Measurements from ENCODE around the gene HNRNPF. TPM values are rescaled to one million over a fixed set of nuclear protein-coding genes. Genes with fewer than 3 reads are reported as not detected.

Gene HNRNPF
- total RNA-seq, 6 donors from 2014 or later = 80.7 to 225 (median 177) TPM

GRCh38 chr10:43390759-43391158 is 18.2 kb downstream of the HNRNPF start:
- ATAC-seq (ENCODE audit: low FRiP score in 2 of 2) (peak in 1 of 2 donors; percentile 55), DNase-seq (no peak)
- peaks cover 53 to 89% (median 85%) of the 10 kb centered on the region in 4 donors for H3K36me3 ChIP-seq

GRCh38 chr10:43390333-43390732 is 18.7 kb downstream of the HNRNPF start:
- no peak overlapping the region for H3K4me3 ChIP-seq
- no peaks in the 10 kb centered on the region for H3K27me3 ChIP-seq
- no peaks in the 10 kb centered on the region for H3K9me3 ChIP-seq
- WGBS, 2 donors = 79 to 90% methylated on average over 5 of the region's 5 CpGs
- DNase-seq (no peak), ATAC-seq (ENCODE audit: low FRiP score in 2 of 2) (no peak)
- no peak overlapping the region for H3K27ac ChIP-seq
- H3K4me1 ChIP-seq = peaks cover 11 to 53% (median 27%) of the 10 kb centered on the region in 4 donors
- TF ChIP-seq POLR2A (IDR thresholded peaks at IDR 0.05) (no peak), POLR2AphosphoS5 (IDR thresholded peaks at IDR 0.05) (no peak), EP300 (IDR thresholded peaks at IDR 0.05) (no peak), CTCF (IDR thresholded peaks at IDR 0.05) (no peak)
- H3K36me3 ChIP-seq = peaks cover 53 to 93% (median 87%) of the 10 kb centered on the region in 4 donors

More at GRCh38 chr10:43390759-43391158, 18.2 kb downstream of the HNRNPF start:
- Histone ChIP-seq H3K27ac (no peak overlapping the region), H3K9me3 (no peaks in the 10 kb centered on the region), H3K4me1 (peaks cover 16 to 58% (median 31%) of the 10 kb centered on the region in 4 donors), H3K27me3 (no peaks in the 10 kb centered on the region), H3K4me3 (no peak overlapping the region)
- peak in 4 of 6 experiments; percentile 13 to 56 (median 36) for TF ChIP-seq CTCF (IDR thresholded peaks at IDR 0.05)
- no peak for TF ChIP-seq POLR2AphosphoS5 (IDR thresholded peaks at IDR 0.05)
- WGBS, 2 donors = 69 to 73% methylated on average over 7 of the region's 7 CpGs

GRCh38 chr10:43389867-43390266 is 19.1 kb downstream of the HNRNPF start:
- no peak overlapping the region for H3K4me3 ChIP-seq
- peaks cover 53 to 98% (median 89%) of the 10 kb centered on the region in 4 donors for H3K36me3 ChIP-seq
- no peaks in the 10 kb centered on the region for H3K9me3 ChIP-seq
- DNase-seq (no peak), ATAC-seq (ENCODE audit: low FRiP score in 2 of 2) (no peak)
- H3K27me3 ChIP-seq = no peaks in the 10 kb centered on the region
- TF ChIP-seq POLR2A (IDR thresholded peaks at IDR 0.05) (no peak), EP300 (IDR thresholded peaks at IDR 0.05) (no peak), CTCF (IDR thresholded peaks at IDR 0.05) (no peak), POLR2AphosphoS5 (IDR thresholded peaks at IDR 0.05) (no peak)
- peaks cover 7 to 49% (median 22%) of the 10 kb centered on the region in 4 donors for H3K4me1 ChIP-seq
- no peak overlapping the region for H3K27ac ChIP-seq
- 64 to 72% methylated on average over 3 of the region's 3 CpGs for WGBS, 2 donors

- Histone ChIP-seq H3K36me3 (peaks cover 42 to 86% (median 70%) of the 10 kb centered on the region in 4 donors), H3K4me3 (no peak overlapping the region), H3K27me3 (no peaks in the 10 kb centered on the region), H3K27ac (no peak overlapping the region), H3K4me1 (peaks cover 0 to 27% (median 11%) of the 10 kb centered on the region in 4 donors), H3K9me3 (no peaks in the 10 kb centered on the region)
- DNase-seq = no peak
- ATAC-seq (ENCODE audit: low FRiP score in 2 of 2) = no peak
- TF ChIP-seq POLR2AphosphoS5 (IDR thresholded peaks at IDR 0.05) (no peak), POLR2A (IDR thresholded peaks at IDR 0.05) (no peak), CTCF (IDR thresholded peaks at IDR 0.05) (no peak), EP300 (IDR thresholded peaks at IDR 0.05) (no peak)
- WGBS, 2 donors = 58 to 63% methylated on average over 5 of the region's 5 CpGs
These were observed 21.3 kb downstream of the HNRNPF start for GRCh38 chr10:43387678-43388032.

- Histone ChIP-seq H3K4me1 (peaks cover 0 to 22% (median 11%) of the 10 kb centered on the region in 4 donors), H3K36me3 (peaks cover 42 to 81% (median 65%) of the 10 kb centered on the region in 4 donors), H3K4me3 (no peak overlapping the region), H3K9me3 (no peaks in the 10 kb centered on the region), H3K27ac (no peak overlapping the region), H3K27me3 (no peaks in the 10 kb centered on the region)
- TF ChIP-seq EP300 (IDR thresholded peaks at IDR 0.05) (no peak), POLR2A (IDR thresholded peaks at IDR 0.05) (no peak), POLR2AphosphoS5 (IDR thresholded peaks at IDR 0.05) (no peak)
- ATAC-seq (ENCODE audit: low FRiP score in 2 of 2) = no peak
- DNase-seq = no peak
- 95% methylated on average over 27 to 28 of the region's 29 CpGs for WGBS, 2 donors
These were observed 21.9 kb downstream of the HNRNPF start for GRCh38 chr10:43386981-43387677.
